H9 (cell line): ENCODE results near the gene NOTCH1. TPM values are rescaled to one million over a fixed set of nuclear protein-coding genes. Genes with fewer than 3 reads are reported as not detected.

Experiments
- DNase-seq: peaks from one replicate; pipeline ENCODE4 v3.0.0-alpha.2; 2017
- H2AFZ ChIP-seq: one replicate; pipeline ENCODE4 v1.6.1; 2013; ENCODE audit warnings: mild to moderate bottlenecking, low read length, control low read depth, moderate library complexity
- H2AK5ac ChIP-seq: 2 replicates; pipeline ENCODE4 v1.6.1; 2013; ENCODE audit warnings: low read length, control low read depth, mixed read lengths; ENCODE audit not compliant: insufficient read length
- H2BK120ac ChIP-seq: one replicate; pipeline ENCODE4 v1.6.1; 2013; ENCODE audit warnings: low read depth, mild to moderate bottlenecking, low read length, control low read depth, inconsistent platforms; ENCODE audit not compliant: poor library complexity, severe bottlenecking
- H2BK12ac ChIP-seq: 2 replicates; pipeline ENCODE4 v1.6.1; 2013; ENCODE audit warnings: low read length, control low read depth, mixed read lengths, low read depth; ENCODE audit not compliant: insufficient read length
- H2BK15ac ChIP-seq: 2 replicates; pipeline ENCODE4 v1.6.1; 2013; ENCODE audit warnings: low read depth, low read length, control low read depth
- H2BK20ac ChIP-seq: one replicate; pipeline ENCODE4 v1.6.1; 2013; ENCODE audit warnings: low read depth, mild to moderate bottlenecking, low read length, control low read depth, inconsistent platforms; ENCODE audit not compliant: poor library complexity, severe bottlenecking
- H2BK5ac ChIP-seq: 2 replicates; pipeline ENCODE4 v1.6.1; 2013; ENCODE audit warnings: low read length, control low read depth, mixed read lengths; ENCODE audit not compliant: insufficient read length
- H3K14ac ChIP-seq: 2 replicates; pipeline ENCODE4 v1.6.1; 2013; ENCODE audit warnings: low read length, control low read depth; ENCODE audit not compliant: insufficient read depth
- H3K18ac ChIP-seq: 2 replicates; pipeline ENCODE4 v1.6.1; 2013; ENCODE audit warnings: low read depth, mild to moderate bottlenecking, mixed read lengths, low read length, control low read depth; ENCODE audit not compliant: insufficient read length
- H3K23ac ChIP-seq: 2 replicates; pipeline ENCODE4 v1.6.1; 2013; ENCODE audit warnings: low read length, control low read depth, mixed read lengths, low read depth; ENCODE audit not compliant: insufficient read length
- H3K23me2 ChIP-seq: 2 replicates; pipeline ENCODE4 v1.6.1; 2013; ENCODE audit warnings: low read depth, mild to moderate bottlenecking, mixed read lengths, low read length, control low read depth; ENCODE audit not compliant: insufficient read length, poor library complexity, severe bottlenecking
- H3K27ac ChIP-seq: 2 replicates; pipeline ENCODE4 v1.5.1; 2013; ENCODE audit warnings: low read length, control low read depth, mixed read lengths, low read depth; ENCODE audit not compliant: insufficient read length
- H3K27me3 ChIP-seq: 2 replicates; pipeline ENCODE4 v1.6.1; 2013; ENCODE audit warnings: low read length, control low read depth, inconsistent platforms; ENCODE audit not compliant: insufficient read depth
- H3K4ac ChIP-seq: 2 replicates; pipeline ENCODE4 v1.6.1; 2013; ENCODE audit warnings: low read depth, mild to moderate bottlenecking, control low read depth, inconsistent platforms, low read length, moderate library complexity
- H3K4me1 ChIP-seq: 2 replicates; pipeline ENCODE4 v1.6.1; 2013; ENCODE audit warnings: low read length, control low read depth, inconsistent platforms; ENCODE audit not compliant: insufficient read depth
- H3K4me2 ChIP-seq: 2 replicates; pipeline ENCODE4 v1.6.1; 2013; ENCODE audit warnings: low read length, control low read depth, mixed read lengths; ENCODE audit not compliant: insufficient read length, insufficient read depth
- H3K56ac ChIP-seq: 2 replicates; pipeline ENCODE4 v1.6.1; 2013; ENCODE audit warnings: low read depth, mild to moderate bottlenecking, mixed read lengths, low read length, control low read depth; ENCODE audit not compliant: insufficient read length
- H3K79me1 ChIP-seq: 2 replicates; pipeline ENCODE4 v1.6.1; 2013; ENCODE audit warnings: low read depth, mild to moderate bottlenecking, moderate library complexity, low read length, control low read depth, inconsistent platforms; ENCODE audit not compliant: insufficient read depth, poor library complexity, severe bottlenecking
- H3K79me2 ChIP-seq: 2 replicates; pipeline ENCODE4 v1.6.1; 2013; ENCODE audit warnings: low read length, control low read depth, inconsistent platforms; ENCODE audit not compliant: insufficient read depth
- H3K9ac ChIP-seq: 2 replicates; pipeline ENCODE4 v1.6.1; 2013; ENCODE audit warnings: low read length, control low read depth, mixed read lengths; ENCODE audit not compliant: insufficient read length; ENCODE audit errors: extremely low read depth
- H3K9me3 ChIP-seq: one replicate; pipeline ENCODE4 v1.6.1; 2013; ENCODE audit warnings: low read depth, low read length, inconsistent platforms; ENCODE audit not compliant: control insufficient read depth
- H3T11ph ChIP-seq: one replicate; pipeline ENCODE4 v1.6.1; 2013; ENCODE audit warnings: mild to moderate bottlenecking, low read length, control low read depth, inconsistent platforms
- H4K20me1 ChIP-seq: one replicate; pipeline ENCODE4 v1.6.1; 2013; ENCODE audit not compliant: control insufficient read depth, insufficient read length, insufficient read depth
- H4K5ac ChIP-seq: 2 replicates; pipeline ENCODE4 v1.6.1; 2013; ENCODE audit warnings: low read depth, mild to moderate bottlenecking, mixed read lengths, low read length, control low read depth; ENCODE audit not compliant: insufficient read length
- H4K8ac ChIP-seq: replicated peaks from 2 replicates; pipeline ENCODE4 v1.6.1; 2013; ENCODE audit warnings: low read length, control low read depth, mixed read lengths, low read depth; ENCODE audit not compliant: insufficient read length
- H4K91ac ChIP-seq: 2 replicates; pipeline ENCODE4 v1.6.1; 2013; ENCODE audit warnings: low read depth, mild to moderate bottlenecking, moderate library complexity, mixed read lengths, low read length, control low read depth; ENCODE audit not compliant: insufficient read length
- H3K27ac Mint-ChIP-seq, 3 experiments: 2 replicates in 2 of 3; 3 replicates in 1 of 3; pipeline ENCODE4 v1.8.0; 2020 to 2021; ENCODE audit warnings: mixed read lengths in 3 of 3, mild to moderate bottlenecking in 1 of 3, moderate library complexity in 1 of 3
- H3K27me3 Mint-ChIP-seq: 2 replicates; pipeline ENCODE4 v1.8.0; 2021; ENCODE audit warnings: low read depth, mild to moderate bottlenecking, moderate library complexity, mixed read lengths
- H3K36me3 Mint-ChIP-seq, 3 experiments: 2 replicates in 2 of 3; 3 replicates in 1 of 3; pipeline ENCODE4 v1.8.0; 2020 to 2021; ENCODE audit warnings: low read depth in 3 of 3, mixed read lengths in 3 of 3; ENCODE audit not compliant: insufficient read depth in 1 of 3
- H3K4me1 Mint-ChIP-seq, 2 experiments: 2 replicates each; pipeline ENCODE4 v1.8.0; 2020; ENCODE audit warnings: mixed read lengths in 2 of 2
- H3K4me3 Mint-ChIP-seq, 2 experiments: 2 replicates in 1 of 2; 3 replicates in 1 of 2; pipeline ENCODE4 v1.8.0; 2020 to 2021; ENCODE audit warnings: mild to moderate bottlenecking in 2 of 2, mixed read lengths in 2 of 2, moderate library complexity in 1 of 2
- H3K9me3 Mint-ChIP-seq, 2 experiments: 2 replicates in 1 of 2; 3 replicates in 1 of 2; pipeline ENCODE4 v1.8.0; 2020; ENCODE audit warnings: mild to moderate bottlenecking in 2 of 2, mixed read lengths in 2 of 2, moderate library complexity in 1 of 2
- WGBS: extraction: QIAGEN DNeasy Blood & Tissue Kit; methylation state at CpG from one replicate; pipeline ENCODE4 v1.1.7; 2013; ENCODE audit warnings: missing lambda C conversion rate, low lambda C conversion rate, mixed read lengths; ENCODE audit not compliant: insufficient read length; ENCODE audit errors: extremely low coverage; 5-methylcytosine and 5-hydroxymethylcytosine counted together
- total RNA-seq: library from RNA; stranded (reverse); gene quantifications from 2 replicates; pipeline ENCODE4 v1.2.1, GENCODE V29; 2021
- TF ChIP-seq, protein P1 (sequence below): fragments of 200-600 bp; sonication (generic); conservative IDR thresholded peaks from 3 replicates; pipeline ENCODE4 v1.8.0; 2021; ENCODE audit warnings: antibody characterized with exemption, mild to moderate bottlenecking

The NOTCH1 gene
- total RNA-seq, 1 experiment from 2014 or later = 71.6 TPM

GRCh38 chr9:136457326-136457725 lies 88.5 kb downstream of the NOTCH1 start:
- no peak overlapping the region for H3T11ph ChIP-seq
- no peak overlapping the region for H3K56ac ChIP-seq
- no peaks in the 10 kb centered on the region for H3K9me3 Mint-ChIP-seq
- H2BK15ac ChIP-seq = no peak overlapping the region
- H3K27ac ChIP-seq = no peak overlapping the region
- no peaks in the 10 kb centered on the region for H3K4me1 ChIP-seq
- TF ChIP-seq, protein P1, sequence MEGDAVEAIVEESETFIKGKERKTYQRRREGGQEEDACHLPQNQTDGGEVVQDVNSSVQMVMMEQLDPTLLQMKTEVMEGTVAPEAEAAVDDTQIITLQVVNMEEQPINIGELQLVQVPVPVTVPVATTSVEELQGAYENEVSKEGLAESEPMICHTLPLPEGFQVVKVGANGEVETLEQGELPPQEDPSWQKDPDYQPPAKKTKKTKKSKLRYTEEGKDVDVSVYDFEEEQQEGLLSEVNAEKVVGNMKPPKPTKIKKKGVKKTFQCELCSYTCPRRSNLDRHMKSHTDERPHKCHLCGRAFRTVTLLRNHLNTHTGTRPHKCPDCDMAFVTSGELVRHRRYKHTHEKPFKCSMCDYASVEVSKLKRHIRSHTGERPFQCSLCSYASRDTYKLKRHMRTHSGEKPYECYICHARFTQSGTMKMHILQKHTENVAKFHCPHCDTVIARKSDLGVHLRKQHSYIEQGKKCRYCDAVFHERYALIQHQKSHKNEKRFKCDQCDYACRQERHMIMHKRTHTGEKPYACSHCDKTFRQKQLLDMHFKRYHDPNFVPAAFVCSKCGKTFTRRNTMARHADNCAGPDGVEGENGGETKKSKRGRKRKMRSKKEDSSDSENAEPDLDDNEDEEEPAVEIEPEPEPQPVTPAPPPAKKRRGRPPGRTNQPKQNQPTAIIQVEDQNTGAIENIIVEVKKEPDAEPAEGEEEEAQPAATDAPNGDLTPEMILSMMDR = no peak
- no peaks in the 10 kb centered on the region for H3K9me3 ChIP-seq
- H2AK5ac ChIP-seq = no peak overlapping the region
- no peak overlapping the region for H3K4me3 Mint-ChIP-seq
- no peak overlapping the region for H4K8ac ChIP-seq
- no peak overlapping the region for H3K18ac ChIP-seq
- H3K27ac Mint-ChIP-seq = no peak overlapping the region
- no peaks in the 10 kb centered on the region for H4K20me1 ChIP-seq
- no peak overlapping the region for H2BK12ac ChIP-seq
- H3K79me2 ChIP-seq = 0 out of 2 replicates have a peak, but pooled peaks cover under 1% of the 10 kb centered on the region
- no peak overlapping the region for H3K4ac ChIP-seq
- H3K23ac ChIP-seq = no peak overlapping the region
- no CpG with 5 or more reads among the region's 24 CpGs for WGBS
- no peaks in the 10 kb centered on the region for H3K4me1 Mint-ChIP-seq
- H3K9ac ChIP-seq = no peak overlapping the region
- H3K36me3 Mint-ChIP-seq = peaks cover 63 to 84% (median 83%) of the 10 kb centered on the region in 3 experiments; a peak in 6 of 7 replicates
- H2BK120ac ChIP-seq = no peak overlapping the region
- no peak overlapping the region for H4K5ac ChIP-seq
- no peak for DNase-seq
- peaks cover 3% of the 10 kb centered on the region for H3K23me2 ChIP-seq
- no peak overlapping the region for H2BK20ac ChIP-seq
- H3K14ac ChIP-seq = no peak overlapping the region
- H2AFZ ChIP-seq = no peak overlapping the region
- no peaks in the 10 kb centered on the region for H3K27me3 Mint-ChIP-seq
- no peak overlapping the region for H2BK5ac ChIP-seq
- no peaks in the 10 kb centered on the region for H3K79me1 ChIP-seq
- no peak overlapping the region for H3K4me2 ChIP-seq
- no peak overlapping the region for H4K91ac ChIP-seq
- H3K27me3 ChIP-seq = no peaks in the 10 kb centered on the region
